Endothelial cell of umbilical vein (primary cell): Measurements from ENCODE around the gene SYDE2.
A peak's percentile ranks its signal among the peaks of the same experiment; 100 is the strongest.

Source experiments
- EZH2 ChIP-seq: IDR thresholded peaks from 2 replicates; pipeline ENCODE4 v1.6.1; 2012; ENCODE audit warnings: borderline replicate concordance, low read depth, mild to moderate bottlenecking, moderate library complexity, low read length, inconsistent platforms; ENCODE audit not compliant: severe bottlenecking
- FOS ChIP-seq: IDR thresholded peaks from 2 replicates; pipeline ENCODE4 v1.6.1; 2011; ENCODE audit warnings: mild to moderate bottlenecking, low read length, moderate library complexity, borderline replicate concordance; ENCODE audit not compliant: insufficient read depth
- POLR2A ChIP-seq: IDR thresholded peaks from 2 replicates; pipeline ENCODE4 v1.6.1; 2012; ENCODE audit warnings: low read depth, mild to moderate bottlenecking, control low read depth, low read length
- POLR2AphosphoS5 ChIP-seq: IDR thresholded peaks from 2 replicates; pipeline ENCODE4 v1.6.1; 2012; ENCODE audit warnings: low read depth, mild to moderate bottlenecking, control low read depth, low read length, moderate library complexity; ENCODE audit not compliant: insufficient read depth
- TF ChIP-seq, protein P1 (sequence below), 2 donors: IDR thresholded peaks; 1 replicate in 1 of 2; 2 replicates in 1 of 2; pipeline ENCODE4 v1.5.1; 2011; ENCODE audit warnings: low read length in 2 of 2, mild to moderate bottlenecking in 2 of 2, moderate library complexity in 2 of 2, control low read depth in 1 of 2, inconsistent platforms in 1 of 2, low read depth in 1 of 2; ENCODE audit not compliant: insufficient read depth in 1 of 2; ENCODE audit errors: extremely low read depth in 1 of 2
- TF ChIP-seq, protein P2 (sequence below): IDR thresholded peaks from 2 replicates; pipeline ENCODE4 v1.6.1; 2011; ENCODE audit not compliant: insufficient read depth, insufficient read length

DNA sequence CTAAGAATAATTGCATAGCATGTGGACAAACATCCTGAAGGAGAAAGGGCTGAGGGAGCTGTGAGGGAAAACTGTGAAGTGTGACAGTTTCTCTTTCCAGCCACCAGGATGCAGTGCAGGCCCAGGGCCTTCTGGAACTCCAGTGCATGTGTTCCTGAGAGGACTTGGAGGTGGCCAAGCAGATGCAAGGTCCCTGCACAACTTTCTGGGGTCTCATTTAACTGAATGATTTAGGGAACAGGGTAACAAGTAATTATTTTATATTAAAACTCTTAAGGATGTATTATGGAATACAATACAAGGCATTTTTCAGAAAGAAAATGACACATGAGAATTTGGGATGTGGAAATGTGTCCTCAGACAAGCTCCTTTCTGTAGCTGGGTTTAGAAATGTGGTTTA is 91.3 kb downstream of the SYDE2 start:
- TF ChIP-seq POLR2A (no peak), EZH2 (no peak), POLR2AphosphoS5 (no peak), FOS (no peak)
- TF ChIP-seq, protein P1, sequence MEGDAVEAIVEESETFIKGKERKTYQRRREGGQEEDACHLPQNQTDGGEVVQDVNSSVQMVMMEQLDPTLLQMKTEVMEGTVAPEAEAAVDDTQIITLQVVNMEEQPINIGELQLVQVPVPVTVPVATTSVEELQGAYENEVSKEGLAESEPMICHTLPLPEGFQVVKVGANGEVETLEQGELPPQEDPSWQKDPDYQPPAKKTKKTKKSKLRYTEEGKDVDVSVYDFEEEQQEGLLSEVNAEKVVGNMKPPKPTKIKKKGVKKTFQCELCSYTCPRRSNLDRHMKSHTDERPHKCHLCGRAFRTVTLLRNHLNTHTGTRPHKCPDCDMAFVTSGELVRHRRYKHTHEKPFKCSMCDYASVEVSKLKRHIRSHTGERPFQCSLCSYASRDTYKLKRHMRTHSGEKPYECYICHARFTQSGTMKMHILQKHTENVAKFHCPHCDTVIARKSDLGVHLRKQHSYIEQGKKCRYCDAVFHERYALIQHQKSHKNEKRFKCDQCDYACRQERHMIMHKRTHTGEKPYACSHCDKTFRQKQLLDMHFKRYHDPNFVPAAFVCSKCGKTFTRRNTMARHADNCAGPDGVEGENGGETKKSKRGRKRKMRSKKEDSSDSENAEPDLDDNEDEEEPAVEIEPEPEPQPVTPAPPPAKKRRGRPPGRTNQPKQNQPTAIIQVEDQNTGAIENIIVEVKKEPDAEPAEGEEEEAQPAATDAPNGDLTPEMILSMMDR (IDR thresholded peaks at IDR 0.05; ENCODE audit: extremely low read depth in 1 of 2, insufficient read depth in 1 of 2, low read depth in 1 of 2, low read length in 2 of 2): peak; percentile 65 to 80
- TF ChIP-seq, protein P2, sequence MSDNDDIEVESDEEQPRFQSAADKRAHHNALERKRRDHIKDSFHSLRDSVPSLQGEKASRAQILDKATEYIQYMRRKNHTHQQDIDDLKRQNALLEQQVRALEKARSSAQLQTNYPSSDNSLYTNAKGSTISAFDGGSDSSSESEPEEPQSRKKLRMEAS: no peak
